AG09319 (cell line): ENCODE measurements around the gene PROB1.
A peak's percentile ranks its signal among the peaks of the same experiment; 100 is the strongest.

Experiments used
- DNase-seq: peaks from one replicate; pipeline ENCODE4 v3.0.0-alpha.2; 2010; ENCODE audit warnings: low read depth; ENCODE audit errors: extremely low read depth
- TF ChIP-seq, protein P1 (sequence below): IDR thresholded peaks from 2 replicates; pipeline ENCODE4 v1.5.1; 2011; ENCODE audit warnings: low read depth, mild to moderate bottlenecking, inconsistent platforms, low read length, moderate library complexity

PROB1 gene

DNA sequence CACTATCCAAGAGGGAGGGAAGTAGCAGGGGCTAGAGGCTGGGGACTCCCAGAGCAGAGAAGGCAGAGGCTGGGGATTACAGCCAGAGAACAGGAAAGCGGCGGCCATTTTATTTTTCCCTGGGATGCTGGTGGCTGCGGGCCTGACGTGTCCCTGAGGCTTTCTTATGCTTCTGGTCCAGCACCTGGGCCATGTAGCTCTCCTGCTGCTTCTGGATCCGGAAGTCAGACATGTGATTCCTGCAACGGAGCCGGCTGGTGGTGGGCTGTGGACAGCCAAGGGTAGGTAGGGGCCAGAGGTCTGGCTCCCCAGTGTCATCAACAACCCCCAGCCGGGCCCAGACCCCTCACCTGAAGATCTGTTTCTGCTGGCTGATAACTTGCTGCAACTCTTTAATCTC, 1.8 kb upstream of the PROB1 start:
- no peak for DNase-seq
- TF ChIP-seq, protein P1, sequence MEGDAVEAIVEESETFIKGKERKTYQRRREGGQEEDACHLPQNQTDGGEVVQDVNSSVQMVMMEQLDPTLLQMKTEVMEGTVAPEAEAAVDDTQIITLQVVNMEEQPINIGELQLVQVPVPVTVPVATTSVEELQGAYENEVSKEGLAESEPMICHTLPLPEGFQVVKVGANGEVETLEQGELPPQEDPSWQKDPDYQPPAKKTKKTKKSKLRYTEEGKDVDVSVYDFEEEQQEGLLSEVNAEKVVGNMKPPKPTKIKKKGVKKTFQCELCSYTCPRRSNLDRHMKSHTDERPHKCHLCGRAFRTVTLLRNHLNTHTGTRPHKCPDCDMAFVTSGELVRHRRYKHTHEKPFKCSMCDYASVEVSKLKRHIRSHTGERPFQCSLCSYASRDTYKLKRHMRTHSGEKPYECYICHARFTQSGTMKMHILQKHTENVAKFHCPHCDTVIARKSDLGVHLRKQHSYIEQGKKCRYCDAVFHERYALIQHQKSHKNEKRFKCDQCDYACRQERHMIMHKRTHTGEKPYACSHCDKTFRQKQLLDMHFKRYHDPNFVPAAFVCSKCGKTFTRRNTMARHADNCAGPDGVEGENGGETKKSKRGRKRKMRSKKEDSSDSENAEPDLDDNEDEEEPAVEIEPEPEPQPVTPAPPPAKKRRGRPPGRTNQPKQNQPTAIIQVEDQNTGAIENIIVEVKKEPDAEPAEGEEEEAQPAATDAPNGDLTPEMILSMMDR: no peak

DNA sequence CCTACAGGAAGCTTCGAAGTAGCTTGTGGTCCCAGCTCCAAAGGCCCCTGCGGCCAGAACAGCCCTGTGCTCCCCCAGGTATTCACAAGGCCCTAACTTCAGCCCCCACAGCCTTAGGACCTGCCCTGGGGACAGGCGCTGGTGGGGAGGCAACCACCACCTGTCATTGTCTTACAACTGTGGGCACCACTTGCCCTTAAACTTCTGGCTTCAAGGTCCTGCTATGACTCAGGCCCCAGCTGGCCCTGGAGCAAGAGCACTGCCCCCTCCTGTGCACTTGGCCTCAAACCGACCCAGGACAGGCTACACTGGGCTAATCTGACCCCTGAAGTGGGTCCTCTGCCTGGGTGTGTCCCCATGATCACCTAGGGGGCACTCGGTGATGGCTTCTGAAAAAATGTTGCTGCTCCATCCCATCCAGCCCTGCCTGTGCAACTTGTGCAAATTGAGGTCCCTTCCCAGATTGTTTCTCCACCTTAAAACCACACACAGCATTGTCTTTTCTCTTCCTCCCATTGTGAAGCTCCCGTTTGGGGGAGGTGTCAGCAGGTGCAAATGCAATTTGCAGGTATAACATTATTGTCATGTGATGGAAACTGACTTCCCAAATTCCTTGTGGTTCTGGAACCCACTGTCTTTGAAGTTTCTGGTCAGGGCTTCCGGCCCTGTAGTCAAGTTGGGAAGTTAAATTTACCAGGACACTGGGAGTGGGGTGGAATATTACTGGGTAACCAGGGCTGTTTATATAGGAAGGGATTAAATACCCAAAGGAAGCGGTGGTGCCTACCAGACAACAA, 1.1 kb upstream of the PROB1 start:
- DNase-seq: no peak
- TF ChIP-seq, protein P1: no peak; the same call in 1 of the 2 replicates

DNA sequence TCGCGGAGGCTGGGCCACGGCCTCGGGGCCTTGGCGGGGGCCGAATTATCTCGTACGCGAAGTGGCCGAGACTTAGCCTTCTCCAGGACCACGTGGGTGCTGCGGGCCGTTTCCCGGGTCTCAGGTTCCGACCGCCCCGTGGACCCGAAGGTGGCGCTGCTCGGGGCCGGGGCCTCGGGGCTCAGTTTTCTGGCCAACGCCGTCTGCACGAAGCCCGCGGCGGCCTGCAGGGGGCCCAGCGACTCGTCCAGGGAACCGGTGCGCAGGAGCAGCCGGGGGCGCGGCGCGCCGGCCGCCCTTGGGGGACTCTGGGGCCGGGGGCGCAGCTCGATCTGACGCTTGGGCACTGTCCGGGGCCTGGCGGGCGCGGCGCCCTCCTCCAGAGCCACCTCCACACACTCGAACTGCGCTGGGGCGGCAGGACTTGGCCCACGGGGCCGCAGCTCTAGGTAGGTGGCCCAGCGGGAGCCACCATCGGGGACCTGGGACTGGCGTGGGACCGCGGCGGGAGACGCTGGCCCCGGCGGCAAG, 716 bp downstream of the PROB1 start:
- DNase-seq: no peak
- TF ChIP-seq, protein P1: peak; percentile 43

DNA sequence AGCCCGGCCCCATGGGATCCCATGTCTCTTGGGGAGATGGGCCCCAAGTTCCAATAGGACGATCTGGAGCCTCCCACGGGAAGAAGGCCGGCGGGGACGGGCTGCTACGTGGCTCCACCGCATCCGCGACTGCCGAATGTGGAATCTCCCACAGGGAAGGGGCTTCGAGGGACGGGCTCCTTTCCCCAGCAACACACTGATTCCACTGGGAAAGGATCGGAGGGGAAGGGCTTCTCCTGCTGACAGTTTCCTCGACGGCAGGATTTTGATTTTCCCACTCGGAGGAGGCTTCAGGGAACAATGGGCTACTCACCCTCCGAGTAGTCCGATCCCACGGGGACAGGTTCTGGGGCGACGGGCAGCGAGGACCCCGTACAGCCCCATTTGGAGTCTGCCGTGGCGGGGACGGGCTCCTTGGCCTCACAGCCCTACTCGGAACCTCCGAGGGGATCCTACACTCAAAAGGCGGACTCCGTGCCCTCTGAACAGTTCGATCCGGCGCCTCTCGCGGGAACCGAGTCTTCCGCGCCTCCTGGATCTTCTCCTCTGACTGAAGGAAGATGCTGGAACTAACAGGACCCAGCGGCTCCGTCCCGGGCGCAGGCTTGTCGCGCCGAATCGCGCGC, 1.3 kb downstream of the PROB1 start:
- TF ChIP-seq, protein P1: no peak
- no peak for DNase-seq

DNA sequence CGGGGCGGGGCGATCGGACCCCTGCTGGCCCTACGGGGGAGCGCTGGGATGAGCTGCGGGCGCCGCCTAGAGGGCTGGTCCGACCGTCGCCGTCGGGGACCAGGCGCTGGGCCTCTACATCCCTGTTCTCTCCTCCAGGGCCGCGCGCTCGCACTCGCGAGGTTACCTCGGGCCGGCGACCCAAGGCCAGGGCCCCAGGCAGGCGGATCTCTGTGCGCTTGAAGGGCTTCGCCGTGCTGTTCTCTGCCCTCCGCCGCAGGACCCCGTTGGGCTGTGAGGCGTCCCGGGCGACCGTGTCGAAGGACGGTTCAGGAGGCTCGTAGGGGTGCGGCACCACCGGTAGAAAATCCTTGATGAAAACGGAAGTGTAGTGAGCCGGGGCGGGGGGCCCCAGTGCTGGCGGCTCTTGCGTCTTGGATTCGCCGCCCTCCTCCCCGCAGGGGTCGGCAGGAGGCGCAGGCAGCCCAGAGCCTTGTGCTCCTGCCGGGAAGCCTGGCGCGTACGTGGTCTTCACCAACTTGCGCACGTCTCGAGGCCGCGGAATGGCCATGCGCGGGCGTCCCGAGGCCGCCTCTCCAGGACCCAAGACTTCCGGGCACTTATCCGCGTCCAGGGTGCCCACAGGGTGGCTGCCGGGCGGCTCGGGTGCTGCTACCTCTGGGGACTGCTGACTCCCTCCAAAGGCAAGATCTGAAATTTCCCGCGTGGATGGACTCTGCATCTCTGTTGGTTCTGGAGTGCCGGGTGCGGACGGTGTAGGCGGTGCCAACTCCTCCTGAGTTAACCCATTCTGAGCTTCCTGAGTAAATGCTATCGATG, 2.0 kb downstream of the PROB1 start:
- TF ChIP-seq, protein P1: peak; percentile 62
- no peak for DNase-seq

DNA sequence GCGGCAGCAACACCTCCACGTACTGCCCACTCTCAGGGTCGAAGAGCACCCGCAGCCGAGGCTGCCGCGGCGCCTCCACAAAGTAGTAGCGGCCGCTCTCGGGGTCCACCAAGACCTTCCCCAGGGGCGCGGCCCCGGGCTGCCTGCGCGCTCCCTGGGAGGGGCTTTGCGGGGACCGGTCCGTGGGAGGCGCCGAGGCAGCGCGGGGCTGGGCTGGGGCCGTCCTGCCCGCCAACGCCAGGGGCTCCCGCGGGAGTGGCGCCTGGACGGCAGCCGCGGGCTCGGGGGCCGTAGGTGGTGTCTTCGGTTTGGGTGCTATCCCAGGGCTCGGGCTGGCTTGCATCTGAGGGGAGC, 2.6 kb downstream of the PROB1 start:
- no peak for DNase-seq
- TF ChIP-seq, protein P1: no peak
